Suppressor macrophage treated with lipopolysaccharide for 1 hour (primary cell): Measurements from ENCODE around the gene TBRG1.
A peak's percentile ranks its signal among the peaks of the same experiment; 100 is the strongest.
"Not testable (repeated sequence)": the region's sequence is repeated elsewhere in the genome, so short reads cannot be mapped to it uniquely, and the experiment has no call there.

Source experiments
- DNase-seq, 3 donors: peaks; one replicate each; pipeline ENCODE4 v3.0.0-alpha.2; 2020 to 2022

TBRG1 gene, protein sequence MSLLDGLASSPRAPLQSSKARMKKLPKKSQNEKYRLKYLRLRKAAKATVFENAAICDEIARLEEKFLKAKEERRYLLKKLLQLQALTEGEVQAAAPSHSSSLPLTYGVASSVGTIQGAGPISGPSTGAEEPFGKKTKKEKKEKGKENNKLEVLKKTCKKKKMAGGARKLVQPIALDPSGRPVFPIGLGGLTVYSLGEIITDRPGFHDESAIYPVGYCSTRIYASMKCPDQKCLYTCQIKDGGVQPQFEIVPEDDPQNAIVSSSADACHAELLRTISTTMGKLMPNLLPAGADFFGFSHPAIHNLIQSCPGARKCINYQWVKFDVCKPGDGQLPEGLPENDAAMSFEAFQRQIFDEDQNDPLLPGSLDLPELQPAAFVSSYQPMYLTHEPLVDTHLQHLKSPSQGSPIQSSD

DNA sequence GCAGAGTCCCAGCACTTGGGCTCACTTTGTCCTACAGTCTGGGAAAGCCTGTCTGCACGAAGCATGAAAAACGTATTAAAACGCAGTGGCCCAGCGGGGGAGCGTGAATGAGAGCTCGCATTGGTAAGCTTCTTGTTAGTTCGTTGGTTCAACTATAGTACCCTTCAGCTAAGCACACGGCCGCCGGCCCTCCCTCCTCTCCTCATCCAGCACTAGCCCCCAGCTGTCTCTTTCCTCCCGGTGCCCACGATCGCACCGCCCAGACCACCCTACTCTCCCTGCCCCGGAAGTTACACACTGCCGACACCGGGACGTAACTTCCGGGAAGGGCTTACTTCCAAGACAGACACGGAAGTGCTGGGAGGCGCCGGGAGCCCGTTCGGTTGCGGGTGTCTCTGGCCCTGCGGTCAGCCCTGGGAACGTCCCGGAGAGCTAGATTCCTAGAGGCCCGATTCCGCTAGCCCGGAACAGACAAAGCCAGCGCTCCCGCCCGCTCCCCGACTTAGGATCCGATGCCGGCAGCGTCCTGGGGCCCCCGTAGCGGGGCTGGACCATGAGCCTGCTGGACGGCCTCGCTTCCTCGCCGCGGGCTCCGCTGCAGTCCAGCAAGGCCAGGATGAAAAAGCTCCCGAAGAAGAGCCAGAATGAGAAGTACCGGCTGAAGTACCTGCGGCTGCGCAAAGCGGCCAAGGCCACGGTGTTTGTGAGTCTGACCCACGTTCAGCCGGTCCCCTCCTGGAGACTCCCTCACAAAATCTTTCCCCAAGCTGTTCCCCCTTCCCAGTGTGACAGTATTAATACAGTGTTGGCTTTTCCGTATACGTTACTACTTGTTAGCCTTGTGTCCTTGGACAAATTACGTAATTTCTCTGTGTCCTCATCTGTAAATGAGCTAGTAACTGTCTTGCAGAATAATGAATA lies at the start of gene TBRG1:
Gene TBRG1 (plus strand): TSS at position 334 of the 921 bp plus-strand sequence. CDS start 220 bp downstream, at position 554.
- peak; percentile 89 to 93 (median 92) for DNase-seq

DNA sequence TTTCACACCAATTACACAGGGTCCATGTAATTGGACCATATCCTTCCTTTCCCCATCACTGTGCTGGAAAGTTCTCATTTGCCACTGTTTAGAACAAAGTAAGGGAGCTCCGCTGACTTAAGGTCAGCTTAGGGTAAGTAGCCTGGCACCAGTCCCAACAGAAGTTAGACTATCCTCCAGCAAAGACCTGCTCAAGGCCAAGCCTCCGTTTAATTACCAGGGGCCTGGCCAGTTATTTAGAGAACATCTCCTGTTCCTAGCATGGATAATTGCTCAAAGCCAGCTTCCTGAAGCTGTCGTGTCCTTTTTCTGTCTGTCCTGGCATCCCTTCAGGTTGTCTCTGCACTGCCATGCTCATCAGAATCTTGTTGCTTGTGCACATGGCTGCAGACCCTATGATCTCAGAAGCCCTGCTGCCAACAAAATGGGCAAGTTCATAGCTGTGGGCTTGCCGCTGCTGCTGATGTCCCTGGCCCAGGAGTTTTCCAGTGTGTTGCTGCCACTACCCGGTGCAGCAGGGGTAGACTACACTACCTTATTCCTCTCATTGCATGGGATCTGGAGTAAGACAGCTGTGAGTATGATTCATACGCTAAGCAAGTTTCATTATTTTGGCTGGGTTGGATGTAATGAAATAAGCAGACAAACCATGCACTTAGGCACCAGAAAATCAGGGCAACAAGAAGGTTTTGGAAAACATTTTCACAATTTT lies 44.8 kb upstream of the TBRG1 start:
- DNase-seq: no peak

DNA sequence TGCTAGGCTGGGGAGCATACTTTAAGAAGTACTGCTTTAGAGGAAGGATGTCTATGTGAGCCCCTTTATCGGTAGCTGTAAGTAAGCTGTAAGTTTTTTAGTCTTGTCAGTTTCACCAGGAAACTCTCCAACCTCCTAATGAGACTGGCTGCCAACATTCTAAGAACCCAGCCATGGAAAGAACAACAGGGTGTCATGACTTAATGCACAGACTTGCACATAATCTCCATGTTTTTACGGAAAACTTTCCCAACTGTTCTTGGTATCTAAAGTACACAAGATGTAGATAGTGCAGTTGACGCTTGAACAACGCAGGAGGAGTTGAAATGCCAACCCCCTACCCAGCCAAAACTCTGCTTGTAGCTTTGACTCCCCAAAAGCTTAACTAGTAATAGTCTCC lies 43.9 kb upstream of the TBRG1 start:
- no peak for DNase-seq

DNA sequence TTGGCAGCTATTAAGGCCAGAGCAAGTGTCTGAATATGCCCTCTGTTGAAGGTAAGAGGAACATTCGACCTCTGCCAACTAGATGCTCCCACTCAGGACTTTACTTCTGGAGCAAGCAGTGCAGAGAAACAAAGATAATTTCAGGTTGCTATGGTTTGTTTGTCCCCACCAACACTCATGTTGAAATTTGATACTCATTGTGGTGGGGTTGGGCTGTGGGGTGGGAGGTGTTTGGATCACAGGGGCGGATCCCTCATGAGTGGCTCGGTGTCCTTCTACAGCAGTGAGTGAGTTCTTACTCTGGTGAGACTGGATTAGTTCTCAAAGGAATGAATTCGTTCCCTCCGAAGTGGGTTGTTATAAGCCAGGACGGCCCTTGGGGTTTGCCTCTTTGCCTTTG lies 40.8 kb upstream of the TBRG1 start:
- DNase-seq: no peak

DNA sequence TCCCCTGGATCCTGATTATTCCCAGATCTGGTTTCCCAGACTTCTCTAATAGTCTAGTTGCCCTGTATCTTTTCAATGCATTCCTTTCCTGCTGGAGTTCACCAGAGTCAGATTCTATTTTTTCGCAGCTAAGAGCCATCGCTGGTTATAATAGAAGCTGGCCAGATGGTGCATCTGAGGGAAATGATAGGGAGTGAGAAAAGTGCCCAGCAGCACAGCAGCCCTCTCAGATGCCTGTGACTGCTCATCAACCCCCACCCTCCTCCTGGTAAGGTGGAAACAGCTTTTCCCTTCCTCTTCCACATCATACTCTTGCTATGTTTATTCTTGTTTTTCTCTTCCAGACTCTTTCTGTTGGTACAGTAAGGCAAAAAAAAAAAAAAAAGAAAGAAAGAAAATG lies 40.1 kb upstream of the TBRG1 start:
- no peak for DNase-seq

DNA sequence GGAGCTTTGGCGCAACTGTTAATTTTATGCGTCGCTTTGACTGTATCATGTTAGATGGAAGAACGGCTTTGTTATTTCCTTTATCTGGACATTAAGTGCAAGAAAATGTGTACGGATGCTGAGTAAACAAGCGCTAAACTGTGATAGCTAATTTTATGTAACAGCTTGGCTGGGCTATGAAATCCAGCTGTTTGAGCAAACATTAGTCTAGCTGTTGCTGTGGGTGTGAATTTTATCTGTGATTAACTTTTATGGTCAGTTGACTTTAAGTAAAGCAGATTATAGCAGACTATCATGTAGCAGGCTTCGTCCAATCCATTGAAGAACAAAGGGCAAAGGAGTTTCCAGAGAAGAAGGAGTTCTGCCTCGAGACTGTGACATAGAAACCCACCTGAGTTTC lies 38.9 kb upstream of the TBRG1 start:
- no peak for DNase-seq

DNA sequence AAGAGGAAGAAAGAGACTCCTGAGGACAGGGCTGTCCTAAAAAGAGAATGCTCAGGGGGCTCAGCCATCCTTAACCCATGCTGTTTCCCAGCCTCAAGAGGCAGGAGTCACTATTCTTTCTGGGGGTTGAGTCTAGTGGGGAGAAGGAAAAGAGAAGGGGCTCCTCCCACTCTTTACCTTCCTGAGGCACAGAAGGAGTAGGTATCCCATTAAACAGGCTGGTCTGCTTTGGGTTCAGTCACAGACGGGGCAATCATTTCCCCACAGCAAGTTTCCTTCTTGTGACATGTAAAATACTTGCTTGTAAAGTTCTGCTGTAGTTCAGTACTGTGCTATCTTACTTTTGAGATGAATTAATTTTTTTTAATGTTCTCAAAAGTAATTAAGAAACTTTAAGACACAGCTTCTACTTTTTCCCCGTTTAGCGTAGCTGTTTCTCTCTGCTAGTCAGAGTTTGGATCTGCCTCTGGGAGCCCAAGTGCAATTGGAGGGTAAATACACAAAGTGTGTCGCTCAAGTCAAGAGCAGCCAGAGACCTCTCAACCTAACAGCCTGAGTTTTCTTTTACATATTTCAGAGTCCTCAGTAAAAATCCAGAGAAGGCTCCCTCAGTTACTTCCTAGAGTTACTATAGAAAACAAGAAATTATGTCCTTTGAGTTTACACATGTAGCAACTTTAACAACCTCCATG lies 37.8 kb upstream of the TBRG1 start:
- no peak for DNase-seq

DNA sequence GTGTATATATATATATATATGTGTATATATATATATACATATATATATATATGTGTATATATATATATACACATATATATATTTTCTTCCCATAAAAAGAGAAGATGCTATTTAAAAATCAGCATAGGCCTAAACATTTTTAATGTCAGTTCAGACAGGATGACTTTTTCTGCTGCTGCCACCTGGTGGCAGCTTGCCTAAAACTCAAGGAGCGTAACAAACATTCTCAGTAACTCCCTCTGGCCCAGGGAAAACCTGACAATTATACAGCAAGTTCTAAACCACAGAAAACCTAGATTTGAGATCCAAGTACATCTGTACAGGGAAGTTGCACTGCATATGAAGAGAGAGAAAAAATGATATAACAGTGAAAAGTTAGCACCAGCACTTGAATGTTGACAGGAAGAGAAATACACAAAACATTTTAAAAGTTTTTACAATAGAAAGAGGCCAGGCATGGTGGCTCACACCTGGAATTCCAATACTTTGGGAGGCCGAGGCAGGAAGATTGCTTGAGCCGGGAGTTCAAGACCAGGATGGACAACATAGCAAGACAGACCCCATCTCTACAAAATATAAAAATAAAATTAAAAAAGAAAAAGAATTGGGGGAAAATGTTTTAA lies 36.3 kb upstream of the TBRG1 start:
- DNase-seq: peak; percentile 70 to 79 (median 79)

DNA sequence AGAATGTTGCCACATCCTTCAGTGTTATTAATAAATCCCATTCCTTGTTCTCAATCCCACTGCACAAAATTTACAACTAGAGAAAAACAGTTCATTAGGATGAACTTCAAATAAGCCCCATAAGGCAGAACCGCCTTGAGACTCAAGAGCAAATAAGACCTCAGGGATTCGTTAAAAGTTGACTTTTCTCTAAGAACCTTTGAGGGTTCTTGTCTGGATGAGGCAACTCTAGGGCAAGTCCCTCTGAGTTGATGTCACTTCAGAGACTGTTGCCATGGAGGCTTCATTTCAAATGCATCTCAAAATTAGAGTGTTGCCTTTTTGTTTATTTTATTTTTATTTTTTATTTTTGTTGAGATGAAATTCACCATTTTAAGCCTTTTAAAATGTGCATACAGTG lies 31.2 kb upstream of the TBRG1 start:
- DNase-seq: no peak

DNA sequence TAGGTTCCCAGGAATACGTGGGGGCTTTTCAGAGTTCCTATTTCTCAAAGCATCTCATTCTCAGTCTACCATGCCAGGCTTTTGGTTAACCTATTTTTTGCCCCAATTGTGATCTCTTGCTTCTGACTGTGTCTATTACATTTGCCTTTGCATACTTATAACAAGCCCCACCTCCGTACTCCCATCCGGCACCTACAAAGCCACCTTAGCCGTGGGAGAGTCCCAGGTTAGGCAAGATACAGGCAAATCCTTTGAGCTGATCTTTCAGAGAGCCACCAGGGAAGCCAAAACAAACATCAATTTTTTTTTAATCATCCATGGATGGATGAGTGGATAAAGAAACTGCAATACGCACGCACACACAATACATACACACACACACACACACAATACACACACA lies 30.0 kb upstream of the TBRG1 start:
- no peak for DNase-seq

DNA sequence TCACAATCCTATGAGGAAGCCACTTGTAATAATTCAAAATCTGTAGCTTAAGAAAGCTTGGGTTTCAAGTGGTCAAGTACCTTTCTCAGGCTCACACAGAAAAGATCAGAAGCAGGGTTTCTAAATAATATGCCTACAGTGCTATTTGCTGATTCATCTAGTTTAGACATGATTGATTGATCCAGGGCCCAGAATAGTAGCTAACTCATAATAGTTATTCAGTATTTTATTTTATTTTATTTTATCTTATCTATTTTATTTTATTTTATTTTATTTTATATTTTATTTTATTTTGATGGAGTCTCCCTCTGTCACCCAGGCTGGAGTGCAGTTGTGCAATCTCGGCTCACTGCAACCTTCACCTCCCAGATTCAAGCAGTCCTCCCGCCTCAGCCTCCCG lies 27.4 kb upstream of the TBRG1 start:
- DNase-seq: no peak

DNA sequence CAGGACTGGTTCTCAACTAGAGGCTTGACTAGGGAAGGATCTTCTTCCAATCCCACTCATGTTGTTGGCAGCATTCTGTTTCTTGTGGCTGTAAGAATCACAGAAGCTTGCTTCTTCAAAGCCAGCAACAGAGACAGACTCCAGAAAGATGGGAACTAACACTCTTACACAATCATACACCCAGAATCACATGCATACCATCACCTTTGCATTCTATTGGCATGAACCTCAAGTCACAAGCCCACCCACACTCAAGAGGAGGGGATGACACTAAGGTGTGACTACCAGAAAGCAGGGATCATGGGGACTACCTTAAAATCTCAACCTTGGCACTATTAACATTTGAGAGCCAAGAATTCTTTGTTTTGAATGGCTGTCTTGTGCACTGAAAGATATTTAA lies 25.0 kb upstream of the TBRG1 start:
- peak in 2 of 3 donors; percentile 7 to 20 for DNase-seq

DNA sequence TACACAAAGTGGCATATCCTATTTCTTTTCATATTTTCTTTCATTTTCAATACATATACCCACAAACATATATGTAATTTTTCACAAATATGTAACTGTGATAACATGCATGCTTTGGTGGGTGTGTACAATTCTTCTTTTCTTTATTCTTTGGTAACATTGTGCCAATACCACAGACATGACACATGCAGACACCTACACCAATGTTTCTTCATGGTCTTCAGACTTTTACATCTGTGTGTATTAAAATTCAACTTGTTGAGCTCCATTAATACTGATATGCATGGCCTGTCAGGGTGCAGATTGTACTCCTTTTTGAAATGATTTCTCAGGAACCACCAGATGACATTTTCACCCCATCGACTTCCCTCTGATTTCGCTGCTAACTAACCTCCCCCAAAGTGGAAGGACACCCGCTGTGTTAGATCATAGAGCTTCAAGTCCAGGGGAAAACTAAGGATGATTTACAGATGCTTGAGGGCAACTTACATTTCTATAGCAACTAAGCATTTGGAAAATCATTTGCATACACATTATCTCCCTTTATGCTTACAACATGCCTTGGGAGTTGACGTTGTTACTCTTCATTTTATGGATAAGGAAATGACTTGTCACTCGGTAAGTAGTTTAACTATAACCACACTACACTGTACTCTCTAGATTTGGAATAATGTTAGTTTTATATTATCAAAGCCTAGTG lies 21.9 kb upstream of the TBRG1 start:
- DNase-seq: no peak

DNA sequence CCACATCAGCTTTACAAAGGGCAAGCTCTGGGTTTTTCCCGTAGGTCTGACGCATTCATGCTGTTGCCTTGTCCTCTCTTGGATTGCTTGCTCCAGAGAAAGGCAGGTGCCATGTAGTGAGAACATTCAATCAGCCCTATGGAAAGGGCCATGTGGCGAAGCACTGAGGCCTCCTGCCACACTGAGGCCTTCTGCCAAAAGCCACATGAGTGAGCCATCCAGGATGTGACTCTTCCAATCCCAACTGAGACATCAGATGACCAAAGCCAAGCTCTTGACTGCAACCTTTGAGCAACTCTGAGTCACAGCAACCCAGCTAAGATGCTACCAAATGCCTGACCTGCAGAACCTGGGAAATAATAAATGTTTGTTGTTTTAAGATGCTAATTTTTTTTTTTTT lies 20.5 kb upstream of the TBRG1 start:
- DNase-seq: peak; percentile 25 to 49 (median 29)

DNA sequence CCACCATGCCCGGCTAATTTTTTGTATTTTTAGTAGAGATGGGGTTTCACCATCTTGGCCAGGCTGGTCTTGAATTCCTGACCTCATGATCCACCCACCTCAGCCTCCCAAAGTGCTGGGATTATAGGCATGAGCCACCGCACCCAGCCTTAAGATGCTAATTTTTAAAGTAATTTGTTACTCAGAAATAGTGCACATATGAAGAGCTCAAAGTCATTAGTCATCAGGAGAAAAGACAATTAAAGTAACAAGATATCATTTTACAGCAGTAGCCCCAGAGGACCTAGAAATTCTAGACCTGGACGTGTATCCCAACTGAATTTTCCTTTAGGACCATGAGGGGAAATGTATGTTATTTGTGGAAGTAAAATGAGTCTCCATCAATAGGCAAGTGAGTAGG lies 19.9 kb upstream of the TBRG1 start:
- not testable (repeated sequence) for DNase-seq

DNA sequence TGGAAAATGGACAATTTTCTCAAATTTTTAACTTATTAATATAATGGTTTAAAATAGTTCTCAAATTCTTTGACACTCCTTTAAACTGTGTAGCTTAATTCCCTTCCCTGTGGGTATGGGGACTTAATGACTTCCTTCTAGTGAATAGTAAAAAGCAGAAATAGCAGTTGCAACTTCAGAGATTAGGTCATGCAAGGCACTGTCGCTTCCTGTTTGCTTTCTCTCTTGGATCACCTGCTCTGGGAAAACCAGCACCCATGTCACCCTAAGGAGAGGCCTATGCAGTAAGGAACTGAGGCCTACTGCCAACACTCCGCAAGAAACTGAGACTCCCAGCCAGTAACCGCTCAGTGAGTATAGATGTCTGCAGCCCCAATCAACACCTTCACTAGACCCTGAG lies 16.9 kb upstream of the TBRG1 start:
- peak; percentile 82 to 90 (median 87) for DNase-seq

DNA sequence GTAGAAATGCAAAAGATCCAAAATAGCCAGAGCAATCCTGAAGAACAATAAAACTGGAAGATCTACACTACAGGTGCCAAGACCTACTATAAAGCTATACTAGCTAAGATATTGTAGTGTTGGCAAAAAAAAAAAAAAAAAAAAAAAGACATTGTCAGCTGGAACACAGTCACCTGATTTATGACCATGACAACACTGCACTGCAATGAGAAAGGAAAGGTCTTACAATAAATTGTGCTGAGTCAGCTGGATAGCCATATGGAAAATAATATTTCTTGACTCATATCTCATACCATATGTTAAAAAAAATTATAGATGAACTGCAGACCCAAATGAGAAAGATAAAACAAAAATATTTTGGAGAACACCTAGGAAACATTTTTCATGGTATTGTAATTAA lies 14.5 kb upstream of the TBRG1 start:
- peak in 2 of 3 donors; percentile 13 to 35 for DNase-seq

DNA sequence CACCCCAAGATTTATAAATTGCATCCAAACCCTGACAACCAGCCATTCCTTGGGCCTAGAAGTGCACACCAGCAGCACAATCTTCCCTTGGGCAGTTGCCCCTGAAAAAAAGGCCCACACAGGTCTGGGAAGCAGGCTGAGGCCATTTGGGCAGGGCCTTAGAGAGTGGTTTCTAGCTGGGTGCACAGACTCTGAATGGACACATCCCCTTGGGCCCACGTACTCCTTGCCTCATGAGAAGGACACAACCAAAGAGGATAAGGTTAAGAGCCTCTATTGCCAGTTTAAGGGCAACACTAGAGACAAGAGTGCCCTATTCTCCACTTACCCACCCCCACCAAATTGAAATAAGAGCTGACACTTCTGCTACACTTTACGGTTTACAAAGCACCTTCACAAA lies 12.4 kb upstream of the TBRG1 start:
- DNase-seq: no peak

DNA sequence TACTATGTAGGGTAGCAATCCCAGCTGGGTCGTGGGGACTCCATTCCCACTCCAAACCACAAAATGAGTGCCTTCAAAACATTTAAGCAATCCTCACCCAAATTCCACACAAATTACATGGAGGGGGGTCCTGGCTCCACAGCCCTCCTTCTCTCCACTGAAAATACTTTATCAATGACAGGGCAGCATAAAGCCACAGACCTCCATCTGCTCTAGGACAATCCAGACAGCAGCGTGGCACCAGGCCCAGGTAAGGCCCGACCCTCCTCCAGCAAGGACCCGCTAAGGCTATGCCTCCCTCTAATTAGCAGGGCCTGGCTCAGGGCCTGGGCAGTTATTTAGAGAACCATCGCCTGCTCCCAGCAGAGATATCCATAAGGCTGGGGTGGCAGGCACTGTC lies 11.6 kb upstream of the TBRG1 start, which contains the start of gene PANX3:
Gene PANX3 (plus strand): TSS at position 365 of the 400 bp plus-strand sequence. CDS start 129 bp downstream, outside the sequence.
- no peak for DNase-seq

DNA sequence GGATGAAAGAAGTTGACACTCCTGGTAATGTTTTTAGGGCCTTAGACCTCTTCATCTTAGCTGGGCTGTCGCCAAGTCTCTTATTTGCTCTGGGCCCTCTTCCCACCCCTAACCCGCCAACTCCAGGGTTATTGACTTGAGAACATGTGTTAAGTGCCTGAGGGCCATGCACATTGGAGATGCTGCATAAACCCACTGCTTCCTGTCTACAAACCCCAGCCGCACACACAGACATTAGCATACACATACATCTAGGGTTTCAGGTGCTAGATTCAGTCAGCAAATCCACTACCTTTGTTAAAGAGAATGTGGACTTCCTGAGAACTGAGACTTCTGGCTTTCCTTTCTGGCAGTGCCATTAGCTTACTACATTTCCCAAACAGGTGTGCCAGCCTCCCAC lies 10.6 kb upstream of the TBRG1 start:
- DNase-seq: no peak

DNA sequence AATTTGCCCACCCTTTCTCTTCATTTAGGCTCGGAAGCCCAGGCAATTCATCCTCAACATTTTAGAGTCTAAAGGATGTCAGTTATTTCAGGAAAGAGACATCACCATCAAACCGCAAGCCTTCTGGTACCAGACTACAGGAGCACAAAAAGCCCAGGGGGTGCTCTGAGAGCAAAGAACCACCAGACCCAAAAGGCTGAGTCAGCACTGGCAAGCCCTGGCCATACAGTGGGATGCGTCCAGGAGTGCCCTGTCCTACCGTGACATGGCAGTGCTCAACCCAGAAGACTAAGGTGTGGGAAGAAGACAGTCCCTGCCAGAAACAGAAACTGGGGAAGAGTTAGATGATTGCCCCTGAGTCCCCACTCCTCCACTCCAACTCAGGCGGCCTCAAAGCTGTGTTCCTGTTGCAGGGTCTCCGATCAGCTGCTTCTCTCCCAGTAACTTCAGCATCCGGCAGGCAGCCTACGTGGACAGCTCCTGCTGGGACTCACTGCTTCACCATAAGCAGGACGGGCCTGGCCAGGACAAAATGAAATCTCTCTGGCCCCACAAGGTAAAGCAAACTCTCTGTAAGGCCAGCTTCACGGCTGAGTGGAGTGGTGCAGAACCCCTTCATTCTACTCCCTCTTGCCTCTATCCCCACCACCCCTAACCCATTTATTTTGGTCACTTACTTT lies 10.0 kb upstream of the TBRG1 start:
- no peak for DNase-seq
